Measurements from ENCODE around the gene RPH3AL.
"Not testable (repeated sequence)": the region's sequence is repeated elsewhere in the genome, so short reads cannot be mapped to it uniquely, and the experiment has no call there.

Gene RPH3AL

DNA sequence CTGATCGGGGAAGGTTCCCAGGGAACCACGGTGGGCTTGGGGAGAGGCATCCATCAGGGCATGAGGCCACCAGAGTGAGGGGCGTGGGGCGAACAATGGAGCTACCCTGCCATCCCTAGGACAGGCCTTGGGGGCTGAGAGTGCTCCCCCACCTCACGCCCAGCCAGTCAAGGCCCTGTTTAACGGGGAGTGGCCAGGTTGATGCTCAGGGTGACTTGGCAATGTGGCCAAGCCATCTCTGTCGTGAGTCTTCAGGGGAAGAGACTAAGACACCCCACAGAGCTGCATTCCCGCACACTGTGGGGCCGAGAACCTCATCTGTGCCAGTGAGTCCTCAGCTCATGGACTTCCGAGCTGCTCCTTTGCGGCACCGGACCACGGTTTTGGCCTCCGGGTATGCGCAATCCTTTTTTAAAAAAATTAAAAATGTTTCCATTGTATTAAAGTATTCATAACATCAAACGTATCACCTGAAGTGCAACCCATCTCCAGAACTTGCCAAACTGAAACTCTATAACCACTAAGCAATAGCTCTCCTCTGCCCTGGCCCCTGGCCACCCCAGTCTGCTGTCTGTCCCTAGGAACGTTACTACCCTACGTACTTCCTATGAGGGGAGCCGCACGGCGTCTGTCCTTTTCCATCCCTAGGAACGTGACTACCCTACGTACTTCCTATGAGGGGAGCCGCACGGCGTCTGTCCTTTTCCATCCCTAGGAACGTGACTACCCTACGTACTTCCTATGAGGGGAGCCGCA, 99.3 kb downstream of the RPH3AL start:
- no peak for DNase-seq

DNA sequence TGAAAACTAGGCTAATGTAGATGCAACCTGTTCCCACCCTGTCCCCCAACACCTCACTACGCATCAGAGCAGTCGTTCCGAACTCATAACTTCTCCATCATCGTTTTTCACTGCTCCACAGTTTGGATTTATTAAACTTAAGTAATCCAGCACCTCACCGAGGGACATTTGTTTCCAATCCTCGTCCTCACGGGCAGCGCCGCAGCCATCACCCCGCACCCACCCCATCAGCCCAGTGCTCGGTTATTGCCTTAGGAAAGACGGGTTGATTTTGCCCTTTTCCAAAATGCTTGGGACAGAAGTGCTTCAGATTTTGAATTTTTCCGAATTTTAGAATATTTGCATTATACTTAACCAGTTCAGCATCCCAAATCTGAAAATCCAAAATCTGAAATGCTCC, 100.2 kb downstream of the RPH3AL start:
- DNase-seq: no peak

DNA sequence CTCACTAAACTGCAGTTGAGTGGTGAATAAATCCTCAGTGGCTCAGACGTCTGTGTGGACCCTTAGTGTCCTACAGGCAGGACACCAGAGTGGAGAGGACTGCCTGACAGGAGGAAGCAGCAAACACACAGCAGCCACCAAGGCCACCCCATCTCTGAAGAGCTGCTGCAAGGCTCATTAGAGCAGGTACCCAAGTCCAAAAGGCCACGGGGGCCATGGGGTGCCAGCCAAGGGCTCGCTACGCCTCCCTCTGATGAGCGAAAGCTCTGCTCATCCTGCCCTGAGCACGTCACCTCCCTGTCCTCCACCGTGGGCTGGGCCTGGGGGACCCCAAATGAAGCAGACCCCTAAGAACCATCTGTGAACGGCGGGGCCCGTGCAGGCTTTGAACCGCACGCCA, 101.1 kb downstream of the RPH3AL start:
- DNase-seq: no peak

- no peak for DNase-seq
Observed at GRCh38 chr17:250487-251300, 101.9 kb downstream of the RPH3AL start.

DNA sequence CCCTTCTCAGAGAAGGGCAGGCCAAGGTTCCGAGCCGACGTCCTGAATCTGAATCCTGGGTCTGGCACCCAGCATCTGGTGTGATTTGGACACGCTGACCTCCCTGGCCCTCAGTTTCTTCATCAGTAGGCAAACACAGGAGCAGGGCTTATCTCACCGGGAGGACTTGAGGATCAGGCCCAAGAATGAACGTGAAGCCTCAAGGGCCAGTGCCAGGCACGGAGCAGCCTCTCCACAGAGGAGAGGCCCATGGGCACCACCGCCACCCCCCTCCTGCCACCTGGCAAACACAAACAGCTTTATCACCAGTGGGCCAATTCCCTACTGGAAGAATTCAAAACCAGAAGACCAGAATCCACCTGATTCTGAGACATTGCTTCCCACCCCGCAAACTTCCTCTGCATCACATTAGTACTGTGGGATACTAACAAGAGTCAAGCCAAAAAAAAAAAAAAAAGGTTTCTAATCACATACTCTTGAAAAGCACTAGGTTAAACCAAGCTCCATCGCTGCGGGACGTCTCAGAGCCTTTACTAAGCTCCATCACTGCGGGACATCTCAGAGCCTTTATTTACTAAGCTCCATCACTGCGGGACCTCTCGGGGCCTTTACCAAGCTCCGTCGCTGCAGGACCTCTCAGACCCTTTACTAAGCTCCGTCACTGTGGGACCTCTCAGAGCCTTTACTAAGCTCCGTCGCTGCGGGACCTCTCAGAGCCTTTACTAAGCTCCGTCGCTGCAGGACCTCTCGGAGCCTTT, 103.2 kb downstream of the RPH3AL start:
- no peak for DNase-seq

DNA sequence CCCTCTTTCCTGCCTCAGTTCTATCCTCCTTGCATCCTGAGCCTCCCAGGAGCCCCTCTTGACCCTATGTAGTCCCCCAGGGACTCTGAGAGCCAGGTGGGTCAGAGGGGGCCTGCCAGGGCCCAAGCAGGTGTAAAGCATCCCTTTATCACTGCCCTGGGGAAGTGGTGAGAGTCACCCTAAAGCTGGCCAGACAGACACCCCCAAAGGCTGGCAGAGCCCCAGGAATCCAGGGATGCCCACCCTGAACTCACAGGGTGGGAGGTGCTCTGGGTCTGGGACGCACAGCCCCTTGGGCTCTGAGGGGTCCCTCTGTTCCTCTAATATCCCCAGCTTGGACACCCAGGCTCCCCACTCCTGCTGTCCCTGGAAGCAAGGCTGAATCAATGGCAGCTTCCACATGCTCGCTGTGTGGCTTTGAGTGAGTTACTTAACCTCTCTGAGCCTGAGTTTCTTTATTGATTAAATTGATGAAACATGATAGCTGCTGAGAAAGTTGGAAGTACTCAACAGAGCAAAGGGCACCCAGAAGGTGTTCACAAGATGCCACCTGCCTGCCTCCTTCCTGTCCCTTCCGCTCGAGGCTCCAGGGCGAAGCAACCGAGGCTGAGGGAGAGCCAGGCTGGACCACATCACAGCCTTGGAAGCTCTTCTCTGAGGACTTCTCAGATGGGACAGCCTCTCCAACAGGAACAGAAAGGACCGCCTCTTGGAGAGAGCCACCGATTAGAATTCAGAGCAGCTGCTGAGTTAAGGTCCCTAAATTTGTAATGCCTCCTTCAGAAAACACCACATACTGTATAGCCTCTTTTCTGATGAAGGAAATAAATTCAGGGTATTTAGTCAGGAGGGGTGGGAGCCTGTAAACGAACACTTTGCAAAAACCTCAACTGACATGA, 104.0 kb downstream of the RPH3AL start:
- no peak for DNase-seq

- DNase-seq: no peak
Observed at GRCh38 chr17:247767-248166, 104.8 kb downstream of the RPH3AL start.

GRCh38 chr17:246851-247421, 105.7 kb downstream of the RPH3AL start:
- no peak for DNase-seq

DNA sequence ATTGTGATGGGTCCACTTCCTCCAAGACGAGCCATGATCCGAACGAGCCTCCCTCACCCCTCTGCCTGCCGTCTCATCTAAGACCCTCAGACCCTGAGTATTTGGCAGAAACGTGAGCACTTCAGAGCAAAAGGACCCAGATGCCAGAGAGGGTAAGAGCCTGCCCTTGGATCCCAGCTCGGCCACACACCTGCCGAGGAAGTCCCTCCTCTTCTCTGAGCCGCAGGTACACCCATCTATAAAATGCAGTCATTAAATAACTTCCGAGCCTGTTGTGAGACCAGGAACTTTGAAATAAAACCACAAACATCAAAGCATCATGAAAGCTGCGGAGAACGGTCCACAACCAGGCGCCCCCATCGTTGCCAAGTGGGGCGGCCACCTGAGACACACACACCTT, 106.4 kb downstream of the RPH3AL start:
- no peak for DNase-seq

DNA sequence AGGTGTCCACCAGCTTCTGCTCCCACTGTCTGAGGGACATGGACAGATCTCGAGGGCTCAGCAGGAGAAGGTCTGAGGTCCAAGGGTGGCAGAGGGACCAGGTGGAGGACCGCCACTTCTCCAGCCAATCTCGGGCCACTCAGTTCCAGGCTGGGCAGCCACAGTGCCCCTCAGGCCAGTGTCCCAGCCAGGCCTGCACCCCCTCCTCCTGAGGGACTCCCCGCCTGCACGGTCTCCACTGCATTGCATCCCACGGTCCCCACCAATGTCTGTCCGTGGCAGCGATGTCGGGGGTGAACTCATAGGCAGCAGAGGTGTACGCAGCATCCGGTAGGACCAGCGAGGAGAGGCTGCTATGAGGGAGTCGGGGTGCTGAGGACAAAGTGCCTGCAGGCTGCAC, 107.0 kb downstream of the RPH3AL start:
- no peak for DNase-seq

DNA sequence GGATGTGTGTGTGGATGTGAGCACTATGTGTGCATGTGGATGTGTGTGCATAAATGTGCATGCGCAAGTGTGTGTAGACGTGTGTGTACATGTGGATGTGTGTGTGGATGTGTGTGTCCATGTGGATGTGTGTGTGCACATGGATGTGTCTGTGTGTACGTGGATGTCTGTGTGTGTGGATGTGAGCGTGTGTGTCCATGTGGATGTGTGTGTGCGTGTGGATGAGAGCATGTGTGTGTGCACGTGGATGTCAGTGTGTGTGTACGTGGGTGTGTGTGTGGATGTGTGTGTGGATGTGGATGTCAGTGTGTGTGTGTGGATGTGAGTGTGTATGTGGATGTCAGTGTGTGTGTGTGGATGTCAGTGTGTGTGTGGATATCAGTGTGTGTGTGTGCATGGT, 107.6 kb downstream of the RPH3AL start:
- DNase-seq: no peak

DNA sequence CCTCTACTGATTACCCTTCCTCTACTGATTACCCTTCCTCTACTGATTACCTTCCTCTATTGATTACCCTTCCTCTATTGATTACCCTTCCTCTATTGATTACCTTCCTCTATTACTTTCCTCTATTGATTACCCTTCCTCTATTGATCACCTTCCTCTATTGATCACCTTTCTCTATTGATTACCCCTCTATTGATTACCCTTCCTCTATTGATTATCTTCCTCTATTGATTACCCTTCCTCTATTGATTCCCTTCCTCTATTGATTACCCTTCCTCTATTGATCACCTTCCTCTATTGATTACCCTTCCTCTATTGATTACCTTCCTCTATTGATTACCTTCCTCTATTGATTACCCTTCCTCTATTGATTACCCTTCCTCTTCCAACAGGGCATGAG, 108.7 kb downstream of the RPH3AL start:
- not testable (repeated sequence) for DNase-seq

GRCh38 chr17:238964-239259, 113.7 kb downstream of the RPH3AL start:
- no peak for DNase-seq

DNA sequence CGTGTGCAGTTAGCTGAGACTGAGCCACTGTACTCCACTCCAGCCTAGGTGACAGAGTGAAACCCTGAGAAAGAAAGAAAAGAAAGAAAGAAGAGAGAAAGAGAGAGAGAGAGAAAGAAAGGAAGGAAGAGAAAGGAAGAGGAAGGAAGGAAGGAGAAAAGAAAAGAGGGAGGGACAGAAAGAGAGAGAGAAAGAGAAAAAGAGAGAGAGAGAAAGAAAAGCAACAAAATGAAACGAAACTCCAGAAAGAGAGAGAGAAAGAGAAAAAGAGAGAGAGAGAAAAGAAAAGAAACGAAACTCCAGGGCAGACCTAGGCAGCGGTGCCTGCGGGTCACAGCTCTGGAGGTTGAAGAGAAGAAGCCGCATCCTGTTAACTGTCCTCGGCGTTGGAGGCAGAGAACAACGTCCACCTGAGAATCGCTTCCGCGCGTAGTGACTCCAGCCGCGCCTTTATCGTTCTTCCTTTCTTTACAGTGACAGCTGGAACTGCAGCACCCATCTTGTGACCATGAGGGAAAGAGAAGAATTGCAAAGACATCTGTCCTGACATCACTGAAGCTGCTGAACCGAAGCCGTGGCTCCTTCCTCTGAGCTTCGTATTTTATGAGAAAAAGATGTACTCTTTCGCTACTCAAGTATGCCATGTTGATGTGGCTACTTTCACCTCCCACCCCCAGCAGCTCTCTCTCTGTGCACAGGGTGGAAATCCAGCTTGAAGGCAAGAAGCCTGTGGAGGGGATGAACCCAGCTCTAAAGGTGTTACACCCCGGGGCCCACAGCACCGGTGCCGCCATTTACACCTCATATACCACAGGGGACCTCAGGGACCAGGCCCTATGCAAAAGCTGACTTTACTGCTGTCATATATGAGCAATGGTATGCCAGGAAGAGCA, 114.3 kb downstream of the RPH3AL start:
- DNase-seq: no peak

GRCh38 chr17:237406-237955, 115.1 kb downstream of the RPH3AL start:
- no peak for DNase-seq

- DNase-seq: no peak
Observed at GRCh38 chr17:236641-237405, 115.8 kb downstream of the RPH3AL start.

- DNase-seq: no peak
Observed at GRCh38 chr17:235831-236640, 116.6 kb downstream of the RPH3AL start.

GRCh38 chr17:234994-235830, 117.4 kb downstream of the RPH3AL start:
- not testable (repeated sequence) for DNase-seq

Data from activated CD4-positive, alpha-beta T cell treated with anti-CD3 and anti-CD28 coated beads, Interleukin-2, amount 50 U/mL, for 1 hour (primary cell).